HCT116 (cell line): Measurements from ENCODE around the gene PPP4R2. TPM values are rescaled to one million over a fixed set of nuclear protein-coding genes. Genes with fewer than 3 reads are reported as not detected.

ENCODE experiments used
- ATAC-seq: fragments of 200-7000 bp; cut with Tn5 transposase; 2 replicates; pipeline ENCODE4 v1.9.1; 2020; ENCODE audit warnings: mild to moderate bottlenecking, moderate library complexity
- BruUV-seq: library from RNA; stranded (reverse); fragments of 400-500 nt; replicated peaks from 2 replicates; lab custom pipeline; 2021; lab: Mats Ljungman, UMichigan
- CTCF ChIA-PET: fragments of 300-600 bp; sonication (Branson Sonifier 250); formaldehyde crosslinking; loops from one replicate; lab custom pipeline; 2021; ENCODE audit warnings: antibody characterized with exemption; lab: Charles Lee
- POLR2A ChIA-PET: fragments of 300-600, 350-600 bp; sonication (Branson Sonifier 250); formaldehyde crosslinking; loops from one replicate; lab custom pipeline; 2021; ENCODE audit warnings: antibody characterized with exemption; lab: Charles Lee
- RAD21 ChIA-PET, 2 experiments: fragments of 300-600 bp; sonication (Branson Sonifier 250); formaldehyde crosslinking; loops; one replicate each; lab custom pipeline; 2023; ENCODE audit warnings: low total read pairs in 2 of 2; ENCODE audit not compliant: uncharacterized antibody in 2 of 2, unreplicated experiment in 2 of 2, low non-redundant PET in 1 of 2; lab: Charles Lee
- DNase-seq: peaks from one replicate; pipeline ENCODE4 v3.0.0-alpha.2; 2010; ENCODE audit warnings: low read depth, low spot score
- H2AFZ ChIP-seq: fragments of 200-600 bp; shearing (Covaris generic), sonication (generic); 2 replicates; pipeline ENCODE4 v1.6.1; 2017; ENCODE audit warnings: low read depth, mixed run types, mixed read lengths, antibody characterized with exemption, low read length; ENCODE audit not compliant: poor library complexity, severe bottlenecking
- H3K27ac ChIP-seq: 2 replicates; pipeline ENCODE4 v1.5.1; 2012; ENCODE audit warnings: low read depth, low read length
- H3K27me3 ChIP-seq: fragments of 200-600 bp; sonication (generic); 2 replicates; pipeline ENCODE4 v1.6.1; 2016; ENCODE audit warnings: mixed run types, low read length, mixed read lengths; ENCODE audit not compliant: insufficient read depth
- H3K36me3 ChIP-seq, 2 experiments: fragments of 200-500 bp in 1 of 2; fragments of 200-600 bp in 1 of 2; sonication (Bioruptor generic) in 1 of 2; sonication (generic) in 1 of 2; 2 replicates each; pipeline versions ENCODE4 v1.5.1 to v1.6.1; 2014 to 2016; ENCODE audit warnings: low read length in 2 of 2, inconsistent platforms in 1 of 2, mixed read lengths in 1 of 2, mixed run types in 1 of 2; ENCODE audit not compliant: insufficient read depth in 2 of 2, control insufficient read depth in 1 of 2
- H3K4me1 ChIP-seq, 2 experiments: fragments of 200-600 bp in 1 of 2; sonication (generic) in 1 of 2; 2 replicates each; pipeline versions ENCODE4 v1.5.1 to v1.6.1; 2012 to 2017; ENCODE audit warnings: low read length in 2 of 2, inconsistent platforms in 1 of 2, mild to moderate bottlenecking in 1 of 2, mixed read lengths in 1 of 2, mixed run types in 1 of 2, moderate library complexity in 1 of 2; ENCODE audit not compliant: insufficient read depth in 2 of 2, control insufficient read depth in 1 of 2
- H3K4me2 ChIP-seq: fragments of 200-600 bp; sonication (generic); 2 replicates; pipeline ENCODE4 v1.6.1; 2017; ENCODE audit warnings: mixed run types, low read length, mixed read lengths
- H3K4me3 ChIP-seq, 2 experiments: fragments of 200-600 bp in 1 of 2; sonication (generic) in 1 of 2; replicated peaks in 1 of 2; 2 replicates each; pipeline ENCODE4 v1.5.1; 2011 to 2016; ENCODE audit warnings: low read length in 2 of 2, control low read depth in 1 of 2, low read depth in 1 of 2, mild to moderate bottlenecking in 1 of 2, mixed read lengths in 1 of 2, mixed run types in 1 of 2
- H3K79me2 ChIP-seq: fragments of 200-600 bp; sonication (generic); 2 replicates; pipeline ENCODE4 v1.6.1; 2017; ENCODE audit warnings: mild to moderate bottlenecking, mixed run types, low read length, moderate library complexity, mixed read lengths; ENCODE audit not compliant: insufficient read depth
- H3K9ac ChIP-seq: fragments of 200-600 bp; sonication (generic); 2 replicates; pipeline ENCODE4 v1.6.1; 2016; ENCODE audit warnings: low read length, mixed read lengths
- H3K9me2 ChIP-seq: fragments of 200-600 bp; sonication (generic), shearing (Covaris generic); 2 replicates; pipeline ENCODE4 v1.6.1; 2017; ENCODE audit warnings: mixed run types, mild to moderate bottlenecking, moderate library complexity; ENCODE audit not compliant: insufficient read depth
- H3K9me3 ChIP-seq, 2 experiments: fragments of 200-500 bp in 1 of 2; fragments of 200-600 bp in 1 of 2; sonication (Bioruptor generic) in 1 of 2; sonication (generic) in 1 of 2; 2 replicates each; pipeline ENCODE4 v1.6.1; 2014 to 2017; ENCODE audit warnings: low read length in 2 of 2, mixed read lengths in 2 of 2, inconsistent platforms in 1 of 2, low read depth in 1 of 2, mild to moderate bottlenecking in 1 of 2, mixed run types in 1 of 2, moderate library complexity in 1 of 2; ENCODE audit not compliant: control insufficient read depth in 1 of 2, insufficient read depth in 1 of 2
- H4K20me1 ChIP-seq: fragments of 200-600 bp; sonication (generic), shearing (Covaris generic); 2 replicates; pipeline ENCODE4 v1.6.1; 2017; ENCODE audit warnings: mixed run types, mild to moderate bottlenecking, moderate library complexity; ENCODE audit not compliant: insufficient read depth
- CEBPB ChIP-seq: IDR thresholded peaks from 2 replicates; pipeline ENCODE4 v1.6.1; 2012; ENCODE audit warnings: low read depth
- EZH2 ChIP-seq: fragments of 200-600 bp; sonication (generic); IDR thresholded peaks from 2 replicates; pipeline ENCODE4 v1.6.1; 2017; ENCODE audit warnings: antibody characterized with exemption, mixed run types
- EZH2phosphoT487 ChIP-seq: fragments of 200-600 bp; IDR thresholded peaks from 2 replicates; pipeline ENCODE4 v1.6.1; 2018; ENCODE audit warnings: antibody characterized with exemption, borderline replicate concordance
- FOSL1 ChIP-seq: IDR thresholded peaks from 2 replicates; pipeline ENCODE4 v1.6.1; 2012; ENCODE audit warnings: low read depth
- JUND ChIP-seq: IDR thresholded peaks from 2 replicates; pipeline ENCODE4 v1.6.1; 2012
- POLR2A ChIP-seq: IDR thresholded peaks from 2 replicates; pipeline ENCODE4 v1.7.0; 2011; ENCODE audit warnings: borderline replicate concordance; ENCODE audit not compliant: insufficient read depth, insufficient read length; ENCODE audit errors: extremely low read depth
- POLR2AphosphoS5 ChIP-seq: IDR thresholded peaks from 2 replicates; pipeline ENCODE4 v1.6.1; 2011; ENCODE audit warnings: mild to moderate bottlenecking, low read depth, low read length, moderate library complexity
- RAD21 ChIP-seq: IDR thresholded peaks from 2 replicates; pipeline ENCODE4 v1.6.1; 2012; ENCODE audit warnings: low read depth, mild to moderate bottlenecking
- SIN3A ChIP-seq: IDR thresholded peaks from 2 replicates; pipeline ENCODE4 v1.6.1; 2012; ENCODE audit warnings: low read depth
- SRF ChIP-seq: IDR thresholded peaks from 2 replicates; pipeline ENCODE4 v1.6.1; 2012; ENCODE audit warnings: low read depth
- TCF7L2 ChIP-seq: IDR thresholded peaks from 2 replicates; pipeline ENCODE4 v1.7.0; 2011; ENCODE audit warnings: borderline replicate concordance, inconsistent platforms; ENCODE audit not compliant: insufficient read depth, insufficient read length; ENCODE audit errors: extremely low read depth
- ZFX ChIP-seq: fragments of 450-650 bp; IDR thresholded peaks from 2 replicates; pipeline ENCODE4 v1.6.1; 2017
- intact Hi-C: fragments of 100-400 bp; cut with micrococcal nuclease; formaldehyde crosslinking; loops from 2 replicates; pipeline ENCODE4 v1.10.0; 2022
- total RNA-seq: library from RNA; stranded (reverse); gene quantifications from one replicate; pipeline ENCODE4 v1.2.1, GENCODE V29; 2021; ENCODE audit not compliant: unreplicated experiment
- TF ChIP-seq, protein P1 (sequence below): IDR thresholded peaks from 2 replicates; pipeline ENCODE4 v1.6.1; 2012

PPP4R2 gene
- total RNA-seq, 1 experiment from 2014 or later = 72.5 TPM

- Histone ChIP-seq H3K36me3 (no peaks in the 10 kb centered on the region), H3K9me3 (no peaks in the 10 kb centered on the region), H3K9me2 (no peaks in the 10 kb centered on the region), H2AFZ (no peak overlapping the region), H3K4me2 (no peak overlapping the region), H3K9ac (no peak overlapping the region), H3K4me1 (peaks cover under 1 to 4% of the 10 kb centered on the region in 2 experiments; a peak in 3 of 4 replicates), H4K20me1 (no peaks in the 10 kb centered on the region), H3K4me3 (no peak overlapping the region), H3K79me2 (no peaks in the 10 kb centered on the region), H3K27me3 (no peaks in the 10 kb centered on the region), H3K27ac (no peak overlapping the region)
- TF ChIP-seq SIN3A (no peak), RAD21 (no peak), ZFX (no peak), EZH2phosphoT487 (no peak)
- DNase-seq = no peak
- intact Hi-C loops = no loop called here
- ChIA-PET CTCF (no interaction called here), RAD21 (no interaction called here), POLR2A (no interaction called here)
- no peak for ATAC-seq
- BruUV-seq = no TSS peak
These were observed 5.8 kb upstream of the PPP4R2 start for GRCh38 chr3:72990701-72991395.

- ChIA-PET POLR2A (no interaction called here), RAD21 (no interaction called here), CTCF (no interaction called here)
- no TSS peak for BruUV-seq
- H3K36me3 ChIP-seq = no peaks in the 10 kb centered on the region
- no peak overlapping the region for H3K27ac ChIP-seq
- H3K9me3 ChIP-seq = no peaks in the 10 kb centered on the region
- no peak overlapping the region for H3K9ac ChIP-seq
- intact Hi-C loops = no loop called here
- H3K79me2 ChIP-seq = no peaks in the 10 kb centered on the region
- ATAC-seq (no peak), DNase-seq (no peak)
- TF ChIP-seq CEBPB (no peak), POLR2AphosphoS5 (no peak), RAD21 (no peak), SIN3A (no peak), POLR2A (no peak), FOSL1 (no peak), SRF (no peak), EZH2 (no peak), TCF7L2 (no peak), JUND (no peak)
- TF ChIP-seq, protein P1, sequence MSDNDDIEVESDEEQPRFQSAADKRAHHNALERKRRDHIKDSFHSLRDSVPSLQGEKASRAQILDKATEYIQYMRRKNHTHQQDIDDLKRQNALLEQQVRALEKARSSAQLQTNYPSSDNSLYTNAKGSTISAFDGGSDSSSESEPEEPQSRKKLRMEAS = no peak
- H2AFZ ChIP-seq = no peak overlapping the region
- no peak overlapping the region for H3K4me3 ChIP-seq
- H3K27me3 ChIP-seq = no peaks in the 10 kb centered on the region
- H3K9me2 ChIP-seq = no peaks in the 10 kb centered on the region
- peaks cover 6 to 11% of the 10 kb centered on the region in 2 experiments; a peak in 3 of 4 replicates for H3K4me1 ChIP-seq
- H3K4me2 ChIP-seq = no peak overlapping the region
- H4K20me1 ChIP-seq = no peaks in the 10 kb centered on the region
These were observed 5.1 kb upstream of the PPP4R2 start for GRCh38 chr3:72991522-72991921.
